T47D (cell line): Measurements from ENCODE around the gene CBX8.

Experiments
- DNase-seq, 2 experiments: peaks; one replicate each; pipeline versions ENCODE4 v3.0.0 to v3.0.0-alpha.2; 2011 to 2012; ENCODE audit warnings: low read depth in 1 of 2, low spot score in 1 of 2
- JUND ChIP-seq: IDR thresholded peaks from 2 replicates; pipeline ENCODE4 v1.6.1; 2012; ENCODE audit warnings: low read depth
- in situ Hi-C: cut with HindIII; loops from 2 replicates; pipeline ENCODE4 v1.10.0; 2016; ENCODE audit warnings: low sequenced_read_pairs, low pct_unique_long_range_greater_than_20kb

The CBX8 gene

DNA sequence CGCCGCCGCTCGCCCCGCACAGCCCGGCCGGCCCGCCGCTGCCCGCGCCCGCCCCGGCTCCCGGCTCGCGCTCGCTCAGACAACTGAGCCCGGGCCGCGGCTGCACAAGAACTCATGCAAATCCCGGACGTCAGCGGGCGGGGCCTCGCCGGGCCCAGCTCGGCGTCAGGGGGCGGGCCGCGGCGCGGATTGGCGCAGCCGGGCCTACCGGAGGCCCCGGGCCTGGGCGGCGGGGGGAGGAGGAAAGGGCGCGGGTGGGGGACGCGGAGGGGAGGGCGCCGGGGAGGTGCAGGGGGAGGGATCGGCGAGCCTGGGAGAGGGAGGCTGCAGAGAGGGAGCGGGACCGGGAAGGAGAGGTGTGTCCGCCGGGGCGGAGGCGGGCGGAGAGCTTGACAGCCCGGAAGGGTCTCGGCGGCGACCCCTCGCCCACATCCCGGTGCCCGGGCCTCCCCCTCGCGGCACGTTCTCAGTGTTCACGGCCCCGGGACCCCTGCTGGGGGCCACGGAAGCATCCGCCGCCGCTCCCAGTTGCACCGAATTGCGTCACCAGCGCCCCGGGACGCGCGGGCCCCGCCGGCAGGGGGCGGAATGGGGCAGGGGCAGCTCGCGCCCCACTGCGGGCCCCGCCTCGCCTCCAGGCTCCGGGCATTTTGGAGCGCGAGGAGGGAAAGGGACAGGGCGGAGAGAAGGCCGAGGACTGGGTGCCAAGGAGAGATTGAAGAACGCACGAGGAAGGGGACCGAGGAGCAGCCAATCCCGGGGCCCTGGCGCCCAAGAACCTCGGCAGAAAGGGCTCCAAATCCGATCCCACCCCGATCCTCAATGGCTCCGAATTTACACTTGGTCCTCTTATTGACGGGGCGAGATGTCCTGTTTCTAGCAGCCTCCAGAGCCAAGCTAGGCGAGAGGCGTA, 42.7 kb upstream of the CBX8 start, which contains the start of gene CBX4:
Gene CBX4 (minus strand): TSS at position 85 of the 913 bp plus-strand sequence. CDS start 189 bp downstream, outside the sequence.
- no peak for TF ChIP-seq JUND
- in situ Hi-C loops = no loop called here
- DNase-seq = peak; percentile 91 to 99

GRCh38 chr17:79838522-79839274, 41.8 kb upstream of the CBX8 start:
- DNase-seq = peak in 1 of 2 experiments; percentile 72
- TF ChIP-seq JUND = no peak
- in situ Hi-C loops = no loop called here

DNA sequence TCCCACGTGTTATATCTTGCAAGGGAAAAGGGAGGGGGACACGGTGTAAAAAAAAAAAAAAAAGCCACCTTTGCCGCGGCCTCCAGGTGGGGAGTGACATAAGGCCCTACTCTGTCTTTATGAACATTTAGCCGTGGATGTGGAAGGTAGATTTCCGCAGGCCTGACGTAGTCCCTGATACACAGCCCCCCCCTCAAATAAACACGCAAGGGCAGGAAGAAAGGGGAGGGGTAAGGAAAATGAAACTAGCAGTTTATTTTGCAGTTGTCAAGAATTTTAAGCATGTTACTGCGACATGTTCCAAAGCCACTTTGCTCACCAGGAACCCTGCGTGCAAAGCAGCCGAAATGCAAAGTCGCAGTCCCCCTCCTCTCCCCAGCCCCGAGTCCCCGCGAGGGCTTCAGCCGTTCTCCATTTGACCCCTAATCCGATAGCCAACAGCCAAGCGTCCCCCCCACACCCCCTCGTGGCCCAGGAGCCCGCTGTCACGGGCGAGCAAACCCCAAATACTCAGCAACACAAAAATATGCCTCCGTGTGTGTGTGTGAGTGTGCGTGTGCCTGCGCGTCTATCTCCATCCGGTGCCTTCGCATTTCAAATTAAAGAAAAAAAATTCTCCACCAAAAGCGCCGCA, 41.1 kb upstream of the CBX8 start:
- DNase-seq = peak in 1 of 2 experiments; percentile 43
- TF ChIP-seq JUND = no peak
- in situ Hi-C loops = no loop called here

GRCh38 chr17:79836972-79837887, 40.4 kb upstream of the CBX8 start:
- no peak for TF ChIP-seq JUND
- in situ Hi-C loops = no loop called here

DNA sequence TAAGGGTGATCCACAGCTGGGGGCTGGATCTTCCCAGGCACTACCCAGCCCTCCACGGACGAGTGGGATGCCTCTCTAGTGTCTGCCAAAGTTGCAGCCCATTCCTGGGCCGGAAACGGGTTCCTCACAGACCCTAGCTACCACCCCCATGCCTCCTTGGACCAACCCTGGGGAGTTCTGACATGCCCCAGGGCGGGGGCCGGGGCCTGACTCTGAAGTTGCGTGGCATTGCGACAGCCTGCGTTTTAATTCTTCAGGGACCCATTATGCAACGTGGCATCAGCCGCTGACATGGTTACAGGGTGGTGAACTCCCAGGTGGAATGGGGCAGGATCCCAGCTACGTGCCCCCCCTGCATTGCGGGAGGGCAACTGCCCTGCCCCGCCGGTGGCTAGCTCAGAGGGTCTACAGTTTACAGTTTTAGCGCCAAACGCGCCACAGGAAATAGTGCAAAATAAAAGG, 39.7 kb upstream of the CBX8 start:
- no peak for DNase-seq
- in situ Hi-C loops = no loop called here
- no peak for TF ChIP-seq JUND

More at GRCh38 chr17:79836972-79837887, 40.4 kb upstream of the CBX8 start:
- DNase-seq = peak; percentile 81 to 97

GRCh38 chr17:79835953-79836509, 39.2 kb upstream of the CBX8 start:
- no peak for TF ChIP-seq JUND
- peak; percentile 75 to 99 for DNase-seq
- in situ Hi-C loops = no loop called here

GRCh38 chr17:79835470-79835899, 38.6 kb upstream of the CBX8 start:
- no peak for DNase-seq
- in situ Hi-C loops = no loop called here
- no peak for TF ChIP-seq JUND

GRCh38 chr17:79834565-79835469, 37.9 kb upstream of the CBX8 start:
- DNase-seq = no peak
- in situ Hi-C loops = no loop called here
- no peak for TF ChIP-seq JUND

DNA sequence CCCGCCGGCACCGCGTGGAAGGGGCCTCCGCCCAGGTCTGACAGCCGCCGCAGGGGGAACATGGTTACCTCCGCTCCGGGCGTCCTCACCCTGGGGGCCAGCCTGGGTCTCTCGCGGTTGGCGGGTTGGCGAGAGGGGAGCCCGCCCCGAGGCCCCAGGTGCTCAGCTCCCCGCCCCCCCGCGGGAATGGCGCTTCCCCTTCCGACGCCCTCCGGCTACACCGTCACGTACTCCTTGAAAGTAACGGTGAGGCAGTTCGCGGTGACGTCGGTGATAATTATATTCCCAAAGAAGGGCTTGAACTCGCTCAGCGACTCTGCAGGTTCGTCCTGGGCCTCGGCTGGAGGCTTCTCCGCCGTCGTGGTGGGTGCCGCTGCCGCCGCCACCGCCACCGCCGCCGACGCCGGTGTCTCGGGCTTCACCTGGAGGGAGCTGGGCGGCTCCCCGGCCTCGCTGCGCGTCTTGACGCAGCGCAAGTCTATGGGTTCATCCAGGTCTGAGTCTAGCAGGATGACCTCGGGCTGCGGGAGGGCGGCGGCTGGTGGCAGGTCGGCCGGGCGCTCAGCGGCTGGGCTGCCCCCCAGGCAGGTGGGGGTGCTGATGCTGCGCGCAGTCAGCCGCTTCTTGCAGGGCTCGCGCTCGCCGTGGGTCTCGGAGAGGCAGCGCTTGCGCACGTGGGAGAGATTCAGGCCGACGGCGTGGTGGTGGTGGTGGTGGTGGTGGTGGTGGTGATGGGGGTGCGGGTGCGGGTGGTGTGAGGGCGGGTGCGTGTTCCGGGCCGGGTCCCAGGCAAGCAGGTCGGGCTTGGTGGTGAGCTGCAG, 37.1 kb upstream of the CBX8 start:
- in situ Hi-C loops = no loop called here
- DNase-seq = no peak
- TF ChIP-seq JUND = no peak

DNA sequence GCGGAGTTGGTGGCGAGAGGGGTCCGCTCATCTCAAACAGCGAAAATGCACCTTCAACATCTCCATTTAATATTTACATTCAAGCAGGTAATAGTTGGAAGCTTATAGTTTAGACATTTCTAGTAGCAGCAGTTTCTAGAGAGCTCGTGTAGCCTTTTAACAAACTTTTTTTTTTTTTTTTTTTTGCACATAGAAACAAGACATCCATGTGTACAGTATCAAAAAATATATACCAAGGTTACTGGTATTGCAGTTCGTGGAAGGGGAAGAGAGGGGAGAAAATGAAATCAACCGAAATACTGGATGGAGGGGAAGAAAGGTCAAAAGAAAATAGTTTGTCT, 36.2 kb upstream of the CBX8 start:
- no peak for TF ChIP-seq JUND
- no peak for DNase-seq
- in situ Hi-C loops = no loop called here
